Kidney (tissue), 14 donors: Measurements from ENCODE around the gene COL17A1. TPM values are rescaled to one million over a fixed set of nuclear protein-coding genes. Genes with fewer than 3 reads are reported as not detected.

Experiments
- DNase-seq, 5 donors: peaks; one replicate each; pipeline ENCODE4 v3.0.0-alpha.2; 2013 to 2020
- FAIRE-seq: peaks from 2 replicates; lab custom pipeline; 2012; peaks lifted over from hg19 to GRCh38; lab: Jason Lieb, UNC
- H3K27ac ChIP-seq, 2 donors: one replicate each; pipeline ENCODE4 v1.7.0; 2013; ENCODE audit warnings: low read depth in 2 of 2, low read length in 2 of 2, inconsistent platforms in 1 of 2
- H3K27me3 ChIP-seq: one replicate; pipeline ENCODE4 v1.7.1; 2013; ENCODE audit warnings: low read length, inconsistent platforms; ENCODE audit not compliant: control insufficient read depth, insufficient read depth
- H3K36me3 ChIP-seq, 3 donors: one replicate each; pipeline versions ENCODE4 v1.7.0 to v1.7.1; 2013; ENCODE audit warnings: low read length in 3 of 3, control low read depth in 1 of 3, inconsistent platforms in 1 of 3; ENCODE audit not compliant: insufficient read depth in 3 of 3, control insufficient read depth in 2 of 3
- H3K4me1 ChIP-seq, 3 donors: one replicate each; pipeline versions ENCODE4 v1.7.0 to v1.7.1; 2013; ENCODE audit warnings: low read length in 3 of 3, inconsistent platforms in 1 of 3, low read depth in 1 of 3; ENCODE audit not compliant: control insufficient read depth in 2 of 3, insufficient read depth in 2 of 3
- H3K4me3 ChIP-seq, 3 donors: one replicate each; pipeline versions ENCODE4 v1.7.0 to v1.8.1; 2013; ENCODE audit warnings: low read length in 3 of 3, control low read depth in 1 of 3, inconsistent platforms in 1 of 3
- H3K9ac ChIP-seq, 3 donors: one replicate each; pipeline versions ENCODE4 v1.7.0 to v1.7.1; 2013; ENCODE audit warnings: low read length in 3 of 3, control low read depth in 1 of 3, inconsistent platforms in 1 of 3
- H3K9me3 ChIP-seq, 3 donors: one replicate each; pipeline versions ENCODE4 v1.7.0 to v1.7.1; 2013; ENCODE audit warnings: low read length in 3 of 3, control low read depth in 1 of 3, inconsistent platforms in 1 of 3; ENCODE audit not compliant: control insufficient read depth in 2 of 3, insufficient read depth in 1 of 3
- CTCF ChIP-seq: IDR thresholded peaks from 3 replicates; pipeline ENCODE4 v1.5.1; 2012; ENCODE audit warnings: mild to moderate bottlenecking, moderate library complexity, borderline replicate concordance; ENCODE audit not compliant: insufficient read depth; ENCODE audit errors: extremely low read depth
- intact Hi-C: fragments of 100-400 bp; cut with DNase I; formaldehyde crosslinking; loops from one replicate; pipeline ENCODE4 v1.11.1; 2022
- polyA plus RNA-seq: library from polyadenylated mRNA; stranded (reverse); fragments of 350-450 nt; fragmentation: Illumina TruSeq; extraction: RNeasy Lipid Tissue Mini Kit (QIAGEN cat#74804); gene quantifications from one replicate; pipeline ENCODE4 v1.2.3, GENCODE V29; 2014; ENCODE audit warnings: low read depth, low replicate concordance; ENCODE audit not compliant: insufficient read depth
- total RNA-seq: library from RNA; stranded (reverse); fragmentation: NEBNext Ultra II Directional; extraction: Animal tissue kit (Norgen Biotek cat#: 25700); gene quantifications from one replicate; pipeline ENCODE4 v1.2.1, GENCODE V29; 2021
- donor health status: control.
- donor health status: control.
- donor health status: control.
- donor health status: control.
- donor health status: control.
- donor health status: DM: yes; HTN: yes; CAD: no.
- donor health status: Normal renal cell carcinoma (clear cell type).

Gene COL17A1
- total and polyA plus RNA-seq, 2 donors from 2014 or later: 0.58 to 10.8 TPM

- DNase-seq (no peak), FAIRE-seq (no peak)
- intact Hi-C loops: no loop called here
- Histone ChIP-seq H3K9me3 (no peaks in the 10 kb centered on the region), H3K27me3 (no peaks in the 10 kb centered on the region), H3K27ac (no peak overlapping the region), H3K4me3 (no peak overlapping the region), H3K9ac (no peak overlapping the region), H3K4me1 (peaks cover 0 to 4% (median 0%) of the 10 kb centered on the region in 3 donors), H3K36me3 (no peaks in the 10 kb centered on the region)
- TF ChIP-seq CTCF: no peak
These were observed 4.9 kb upstream of the COL17A1 start for GRCh38 chr10:104090611-104091010.

GRCh38 chr10:104089621-104090020 is 3.9 kb upstream of the COL17A1 start:
- intact Hi-C loops: no loop called here
- no peak for FAIRE-seq
- H3K27ac ChIP-seq: no peak overlapping the region
- no peak overlapping the region for H3K9ac ChIP-seq
- no peaks in the 10 kb centered on the region for H3K27me3 ChIP-seq
- no peak overlapping the region for H3K4me3 ChIP-seq
- TF ChIP-seq CTCF: no peak
- H3K36me3 ChIP-seq: no peaks in the 10 kb centered on the region
- no peak for DNase-seq
- no peaks in the 10 kb centered on the region for H3K9me3 ChIP-seq
- H3K4me1 ChIP-seq: peaks cover 0 to 7% (median 0%) of the 10 kb centered on the region in 3 donors

- intact Hi-C loops: no loop called here
These were observed 2.6 kb upstream of the COL17A1 start for GRCh38 chr10:104088239-104088638.

More at GRCh38 chr10:104088239-104088638, 2.6 kb upstream of the COL17A1 start:
- Histone ChIP-seq H3K27me3 (no peaks in the 10 kb centered on the region), H3K36me3 (no peaks in the 10 kb centered on the region), H3K9me3 (no peaks in the 10 kb centered on the region), H3K4me1 (peaks cover 0 to 7% (median 0%) of the 10 kb centered on the region in 3 donors), H3K27ac (no peak overlapping the region), H3K9ac (no peak overlapping the region), H3K4me3 (no peak overlapping the region)
- no peak for DNase-seq
- no peak for FAIRE-seq
- TF ChIP-seq CTCF: no peak
